ENCODE results near the gene NELFA.
"Not testable (repeated sequence)": the region's sequence is repeated elsewhere in the genome, so short reads cannot be mapped to it uniquely, and the experiment has no call there.

DNA sequence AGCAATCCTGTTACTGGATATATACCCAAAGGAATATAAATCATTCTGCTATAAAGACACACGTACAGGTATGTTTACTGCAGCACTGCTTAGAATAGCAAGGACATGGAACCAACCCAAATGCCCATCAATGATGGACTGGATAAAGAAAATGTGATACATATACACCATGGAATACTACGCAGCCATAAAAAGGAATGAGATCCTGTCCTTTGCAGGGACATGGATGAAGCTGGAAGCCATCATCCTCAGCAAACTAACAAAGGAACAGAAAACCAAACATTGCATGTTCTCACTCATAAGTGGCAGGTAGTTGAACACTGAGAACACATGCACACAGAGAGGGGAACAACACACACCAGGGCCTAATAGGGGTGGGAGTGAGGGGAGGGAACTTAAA is 5.4 kb downstream of the NELFA start:
- not testable (repeated sequence) for TF ChIP-seq ZNF274 (IDR thresholded peaks at IDR 0.05; ENCODE audit: low read depth, low read length); YY1 (IDR thresholded peaks at IDR 0.05; ENCODE audit: insufficient read depth, insufficient read length); SUZ12 (IDR thresholded peaks at IDR 0.05; ENCODE audit: extremely low read depth, insufficient read depth, insufficient read length)
